ENCODE data around the gene NT5DC4. TPM values are rescaled to one million over a fixed set of nuclear protein-coding genes. Genes with fewer than 3 reads are reported as not detected.

Gene NT5DC4
- total RNA-seq, 2 experiments from 2014 or later = not detected

DNA sequence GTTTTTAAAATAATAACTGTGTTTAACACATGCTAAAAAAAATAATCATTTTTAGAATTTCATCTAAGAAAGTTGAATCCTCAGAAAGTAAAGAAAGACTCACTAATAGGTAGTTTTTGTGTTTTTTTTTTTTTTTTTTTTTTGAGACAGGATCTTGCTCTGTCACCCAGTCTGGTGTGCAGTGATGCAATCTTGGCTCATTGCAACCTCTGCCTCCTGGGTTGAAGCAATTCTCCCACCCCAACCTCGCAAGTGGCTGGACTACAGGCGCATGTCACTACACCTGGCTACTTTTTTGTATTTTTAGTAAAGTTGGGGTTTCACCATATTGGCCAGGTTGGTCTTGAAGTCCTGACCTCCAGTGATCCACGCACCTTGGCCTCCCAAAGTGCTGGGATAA is 36.4 kb downstream of the NT5DC4 start:
- no peaks in the 10 kb centered on the region for H3K9me3 Mint-ChIP-seq (ENCODE audit: insufficient read depth)
- ATAC-seq (no peak), DNase-seq (no peak)
- H3K27me3 Mint-ChIP-seq (ENCODE audit: low read depth) = no peaks in the 10 kb centered on the region
- peaks cover 81% of the 10 kb centered on the region for H3K36me3 Mint-ChIP-seq (ENCODE audit: low read depth)
- CTCF ChIA-PET = interaction anchor here (1.0 kb wide), 1 partner anchor 128 kb away, joined by 3 read pairs; no protein-coding TSS in a partner anchor
- POLR2A ChIA-PET = no interaction called here
- peaks cover 34% of the 10 kb centered on the region for H3K4me1 Mint-ChIP-seq (ENCODE audit: low read depth)
- H3K4me3 Mint-ChIP-seq = no peak overlapping the region
- H3K27ac Mint-ChIP-seq = no peak overlapping the region

DNA sequence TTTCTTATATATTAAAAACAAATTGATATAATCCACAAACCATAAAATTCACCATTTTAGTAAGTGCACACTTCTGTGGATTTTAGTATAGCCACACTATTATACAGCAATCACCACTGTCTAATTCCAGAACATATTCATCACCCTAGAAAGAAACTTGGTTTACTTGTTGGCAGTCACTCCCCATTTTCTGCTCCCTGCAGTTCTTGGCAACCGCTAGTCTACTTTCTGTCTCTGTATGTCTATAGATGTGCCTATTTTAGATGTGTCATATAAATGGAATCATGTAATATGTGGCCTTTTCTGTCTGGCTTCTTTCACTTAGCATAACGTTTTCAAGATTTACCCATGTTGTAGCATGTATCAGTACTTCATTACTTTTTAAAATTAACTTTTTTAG is 37.9 kb downstream of the NT5DC4 start:
- Mint-ChIP-seq H3K4me1 (ENCODE audit: low read depth) (peaks cover 43% of the 10 kb centered on the region), H3K36me3 (ENCODE audit: low read depth) (peaks cover 82% of the 10 kb centered on the region), H3K27me3 (ENCODE audit: low read depth) (no peaks in the 10 kb centered on the region), H3K4me3 (no peak overlapping the region), H3K9me3 (ENCODE audit: insufficient read depth) (no peaks in the 10 kb centered on the region), H3K27ac (no peak overlapping the region)
- ChIA-PET CTCF (no interaction called here), POLR2A (no interaction called here)
- DNase-seq = no peak
- ATAC-seq = no peak

DNA sequence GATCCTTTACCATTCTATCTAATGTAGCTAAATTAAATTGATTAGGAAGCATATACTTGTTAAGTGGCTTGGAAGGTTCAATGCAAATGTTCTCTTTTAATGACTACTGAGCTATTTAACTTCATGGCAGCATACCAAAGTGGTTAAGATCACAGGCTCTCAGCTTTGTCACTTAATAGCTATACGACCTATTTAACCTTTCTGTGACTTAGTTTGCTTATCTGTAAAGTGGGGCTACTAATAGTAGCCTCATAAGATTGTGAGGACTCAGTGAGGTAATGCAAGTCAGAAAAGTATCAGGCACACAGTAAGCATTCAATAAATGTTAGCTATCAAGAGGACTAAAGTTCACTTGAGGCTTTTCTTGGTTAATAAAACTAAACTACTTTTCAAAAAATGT is 39.3 kb downstream of the NT5DC4 start:
- ATAC-seq (no peak), DNase-seq (no peak)
- Mint-ChIP-seq H3K4me3 (no peak overlapping the region), H3K4me1 (ENCODE audit: low read depth) (peaks cover 36% of the 10 kb centered on the region), H3K27ac (no peak overlapping the region), H3K9me3 (ENCODE audit: insufficient read depth) (no peaks in the 10 kb centered on the region), H3K27me3 (ENCODE audit: low read depth) (no peaks in the 10 kb centered on the region), H3K36me3 (ENCODE audit: low read depth) (peaks cover 72% of the 10 kb centered on the region)
- ChIA-PET CTCF (interaction anchor here (0.9 to 1.8 kb wide), 3 partner anchors 10 to 431 kb away, joined by 3 to 13 read pairs (median 7); no protein-coding TSS in a partner anchor), POLR2A (no interaction called here)

DNA sequence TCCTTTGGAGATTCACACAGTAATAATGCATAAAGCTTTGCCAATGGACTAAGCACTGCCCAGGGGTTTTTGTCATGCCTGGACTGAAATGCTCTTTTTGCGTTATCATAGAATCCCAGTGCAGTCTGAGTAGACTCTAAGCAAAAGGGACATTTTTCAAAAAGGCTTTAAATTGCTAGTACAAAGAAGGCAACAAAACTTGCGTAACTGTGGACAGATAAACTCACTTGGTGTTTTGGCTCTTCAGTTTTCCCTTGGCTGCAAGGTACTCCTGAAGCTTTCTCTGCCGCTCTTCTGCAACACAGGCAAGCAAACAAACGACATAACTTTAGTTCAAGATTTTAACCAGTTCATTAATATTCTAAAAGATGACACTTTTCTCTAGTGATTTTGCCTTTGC is 41.5 kb downstream of the NT5DC4 start:
- H3K27ac Mint-ChIP-seq = no peak overlapping the region
- H3K27me3 Mint-ChIP-seq (ENCODE audit: low read depth) = no peaks in the 10 kb centered on the region
- H3K9me3 Mint-ChIP-seq (ENCODE audit: insufficient read depth) = no peaks in the 10 kb centered on the region
- peaks cover 54% of the 10 kb centered on the region for H3K36me3 Mint-ChIP-seq (ENCODE audit: low read depth)
- peaks cover 41% of the 10 kb centered on the region for H3K4me1 Mint-ChIP-seq (ENCODE audit: low read depth)
- H3K4me3 Mint-ChIP-seq = peak overlapping the region; percentile 99
- DNase-seq (no peak), ATAC-seq (no peak)
- POLR2A ChIA-PET = no interaction called here
- CTCF ChIA-PET = interaction anchor here (2.3 to 3.3 kb wide), 3 partner anchors 13 to 179 kb away, joined by 7 to 27 read pairs (median 11); no protein-coding TSS in a partner anchor

DNA sequence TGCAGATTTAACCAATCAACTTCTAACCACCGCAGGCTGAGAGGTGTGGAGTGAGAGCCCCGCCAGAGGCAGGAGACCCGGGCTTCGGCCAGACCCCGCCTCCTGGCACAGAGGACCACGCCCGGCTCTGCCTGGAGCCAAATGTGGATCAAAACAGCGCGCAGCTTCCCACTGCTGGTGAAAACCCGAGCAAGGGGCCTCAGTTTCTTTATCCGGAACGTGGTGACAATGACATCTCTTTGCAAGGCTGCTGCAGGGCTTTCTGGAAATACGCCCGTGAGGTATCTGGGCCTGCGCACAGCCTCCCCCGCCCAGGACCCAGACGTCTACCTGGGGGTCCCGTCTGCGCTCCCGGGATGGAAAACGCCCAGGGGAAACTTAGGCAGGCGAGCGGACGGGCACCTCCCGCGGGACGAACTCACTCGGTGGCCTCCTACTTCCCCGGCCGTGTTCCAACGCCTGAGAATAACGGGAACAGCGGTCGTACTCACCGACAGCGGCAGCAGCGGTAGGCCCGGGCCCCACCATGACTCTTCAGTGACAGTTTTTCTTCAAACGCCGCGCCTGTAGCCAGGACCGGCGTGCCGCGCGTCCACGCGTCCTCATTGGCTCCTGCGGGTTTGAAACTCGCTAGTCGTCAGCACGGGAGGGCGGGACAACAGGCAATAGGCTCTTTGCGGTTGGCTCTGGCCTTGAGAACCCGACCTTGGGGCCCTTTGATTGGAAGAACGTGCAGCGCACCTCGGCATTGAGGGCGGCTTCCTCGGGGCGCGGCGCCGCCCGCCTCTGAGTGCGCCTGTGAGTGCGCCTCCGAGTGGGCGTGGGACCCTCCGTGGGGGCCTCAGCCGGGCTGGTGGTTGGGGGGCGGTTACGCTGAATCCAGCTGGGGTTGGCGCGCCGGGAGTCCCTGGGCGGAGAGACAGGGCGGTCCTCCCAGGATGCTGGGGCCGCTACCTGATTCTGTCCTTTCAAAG is 43.5 kb downstream of the NT5DC4 start, which contains the start of gene CKAP2L:
Gene CKAP2L (minus strand): TSS at position 539 of the 974 bp plus-strand sequence. CDS start 11 bp downstream, at position 528.
- POLR2A ChIA-PET = interaction anchor here (1.0 to 1.2 kb wide), 4 partner anchors 9 to 178 kb away, joined by 3 to 6 read pairs (median 4); no protein-coding TSS in a partner anchor
- Mint-ChIP-seq H3K9me3 (ENCODE audit: insufficient read depth) (peaks cover 11% of the 10 kb centered on the region), H3K4me1 (ENCODE audit: low read depth) (peaks cover 52% of the 10 kb centered on the region), H3K27me3 (ENCODE audit: low read depth) (no peaks in the 10 kb centered on the region), H3K36me3 (ENCODE audit: low read depth) (peaks cover 45% of the 10 kb centered on the region), H3K27ac (peak within 1 kb of the TSS; percentile 98), H3K4me3 (peak within 1 kb of the TSS; percentile 99)
- CTCF ChIA-PET = interaction anchor here (0.9 to 3.3 kb wide), 5 partner anchors 15 to 177 kb away, joined by 4 to 27 read pairs (median 7); no protein-coding TSS in a partner anchor
- DNase-seq = peak; percentile 99
- peak; percentile 98 for ATAC-seq

DNA sequence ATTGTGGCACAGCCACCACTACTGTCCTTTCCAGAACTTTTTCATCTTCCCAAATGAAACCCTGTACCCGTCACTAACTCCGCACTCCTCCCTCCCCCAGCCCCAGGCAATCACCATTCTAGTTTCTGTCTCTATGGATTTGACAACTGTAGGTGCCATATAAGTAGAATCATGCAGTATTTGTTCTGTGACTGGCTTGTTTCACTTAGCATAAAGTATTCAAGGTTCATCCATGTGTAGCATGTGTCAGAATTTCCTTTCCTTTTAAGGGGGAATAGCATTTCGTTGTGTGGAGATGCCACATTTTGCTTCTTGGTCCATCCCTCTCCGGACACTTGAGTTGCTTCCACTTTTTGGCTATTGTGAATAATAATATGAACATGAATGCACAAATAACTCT is 44.4 kb downstream of the NT5DC4 start:
- Mint-ChIP-seq H3K36me3 (ENCODE audit: low read depth) (peaks cover 40% of the 10 kb centered on the region), H3K4me3 (peak overlapping the region; percentile 99), H3K4me1 (ENCODE audit: low read depth) (peaks cover 52% of the 10 kb centered on the region), H3K27me3 (ENCODE audit: low read depth) (no peaks in the 10 kb centered on the region), H3K9me3 (ENCODE audit: insufficient read depth) (peaks cover 11% of the 10 kb centered on the region), H3K27ac (peak overlapping the region; percentile 98)
- ChIA-PET POLR2A (no interaction called here), CTCF (interaction anchor here (0.9 to 2.8 kb wide), 3 partner anchors 16 to 176 kb away, joined by 4 to 11 read pairs (median 7); no protein-coding TSS in a partner anchor)
- ATAC-seq (no peak), DNase-seq (no peak)

DNA sequence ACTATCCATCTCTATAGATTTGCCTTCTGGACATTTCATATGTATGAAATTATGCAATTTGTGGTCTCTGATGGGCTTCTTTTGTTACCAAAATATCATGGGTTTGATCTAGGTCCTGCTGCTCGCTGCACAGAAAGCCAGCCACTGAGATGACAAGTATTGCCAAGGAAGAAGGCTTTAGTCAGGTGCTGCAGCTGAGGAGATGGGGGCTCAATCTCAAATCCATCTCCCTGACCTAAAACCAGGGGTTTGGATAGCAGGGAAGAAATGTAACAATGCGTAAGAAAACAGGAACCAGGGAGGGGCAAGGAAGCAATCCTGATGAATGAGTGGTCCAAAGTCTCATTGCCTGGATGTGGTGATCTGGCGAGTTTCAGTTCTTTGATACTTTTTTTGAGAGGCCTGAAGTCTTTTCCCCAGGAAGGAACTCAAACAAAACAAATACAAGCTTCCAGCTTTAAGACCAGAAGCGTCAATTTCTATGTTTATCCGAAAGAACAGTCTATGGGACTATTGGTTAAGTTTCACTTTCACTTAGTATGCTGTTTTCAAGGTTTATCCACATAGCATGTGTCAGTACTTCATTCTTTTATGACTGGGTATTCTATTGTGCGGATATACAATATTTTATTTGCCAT is 47.0 kb downstream of the NT5DC4 start:
- DNase-seq = no peak
- Mint-ChIP-seq H3K9me3 (ENCODE audit: insufficient read depth) (peaks cover 11% of the 10 kb centered on the region), H3K4me3 (peak overlapping the region; percentile 35), H3K36me3 (ENCODE audit: low read depth) (peaks cover 22% of the 10 kb centered on the region), H3K27me3 (ENCODE audit: low read depth) (no peaks in the 10 kb centered on the region), H3K4me1 (ENCODE audit: low read depth) (peaks cover 38% of the 10 kb centered on the region), H3K27ac (peak overlapping the region; percentile 72)
- ChIA-PET POLR2A (no interaction called here), CTCF (interaction anchor here (2.0 to 3.5 kb wide), 2 partner anchors 118 to 174 kb away, joined by 4 to 14 read pairs; no protein-coding TSS in a partner anchor)
- no peak for ATAC-seq

DNA sequence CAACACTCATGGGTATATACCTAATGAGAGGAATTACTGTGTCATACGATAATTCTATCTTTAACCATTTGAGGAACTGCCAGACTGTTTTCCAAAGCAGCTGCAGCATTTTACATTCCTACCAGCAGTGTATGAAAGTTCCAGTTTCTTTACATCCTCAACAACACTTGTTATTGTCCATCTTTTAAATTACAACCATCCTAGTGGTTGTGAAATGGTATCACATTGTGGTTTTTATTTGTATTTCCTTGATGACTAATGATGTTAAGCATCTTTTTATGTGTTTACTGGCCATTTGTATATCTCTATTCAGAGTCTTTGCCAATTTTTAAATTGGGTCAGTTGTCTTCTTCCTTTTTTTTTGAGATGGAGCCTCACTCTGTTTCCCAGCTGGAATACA is 47.6 kb downstream of the NT5DC4 start:
- Mint-ChIP-seq H3K4me1 (ENCODE audit: low read depth) (peaks cover 32% of the 10 kb centered on the region), H3K36me3 (ENCODE audit: low read depth) (peaks cover 15% of the 10 kb centered on the region), H3K9me3 (ENCODE audit: insufficient read depth) (peaks cover 11% of the 10 kb centered on the region), H3K27me3 (ENCODE audit: low read depth) (no peaks in the 10 kb centered on the region), H3K4me3 (no peak overlapping the region), H3K27ac (no peak overlapping the region)
- ChIA-PET POLR2A (no interaction called here), CTCF (interaction anchor here (2.0 to 3.5 kb wide), 2 partner anchors 117 to 174 kb away, joined by 4 to 14 read pairs; no protein-coding TSS in a partner anchor)
- DNase-seq = no peak
- no peak for ATAC-seq

DNA sequence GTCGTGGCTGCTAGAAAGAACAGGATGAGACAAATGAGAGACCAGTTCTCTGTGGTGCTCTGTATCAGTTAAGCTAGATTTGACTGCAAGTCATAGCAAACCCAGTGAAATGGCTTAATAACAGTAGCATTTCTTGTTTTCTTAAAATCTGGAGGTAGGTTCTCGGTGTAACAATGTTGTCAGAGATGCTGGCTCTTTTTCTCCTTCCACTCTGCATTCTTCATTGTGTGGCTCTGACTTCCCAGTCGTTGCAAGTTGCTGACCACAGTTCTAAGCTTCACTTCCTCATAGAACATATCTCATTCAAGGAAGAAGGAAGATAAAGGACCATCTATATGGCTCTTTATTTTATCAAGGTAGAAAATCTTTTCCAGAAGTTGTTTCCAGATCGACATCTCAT is 51.5 kb downstream of the NT5DC4 start:
- H3K4me3 Mint-ChIP-seq = no peak overlapping the region
- ChIA-PET CTCF (interaction anchor here (1.0 to 1.5 kb wide), 2 partner anchors 113 to 169 kb away, joined by 3 to 4 read pairs; no protein-coding TSS in a partner anchor), POLR2A (no interaction called here)
- peaks cover 9% of the 10 kb centered on the region for H3K27me3 Mint-ChIP-seq (ENCODE audit: low read depth)
- H3K27ac Mint-ChIP-seq = no peak overlapping the region
- H3K9me3 Mint-ChIP-seq (ENCODE audit: insufficient read depth) = peaks cover 15% of the 10 kb centered on the region
- ATAC-seq (no peak), DNase-seq (no peak)
- peaks cover 29% of the 10 kb centered on the region for H3K4me1 Mint-ChIP-seq (ENCODE audit: low read depth)
- peaks cover 12% of the 10 kb centered on the region for H3K36me3 Mint-ChIP-seq (ENCODE audit: low read depth)

DNA sequence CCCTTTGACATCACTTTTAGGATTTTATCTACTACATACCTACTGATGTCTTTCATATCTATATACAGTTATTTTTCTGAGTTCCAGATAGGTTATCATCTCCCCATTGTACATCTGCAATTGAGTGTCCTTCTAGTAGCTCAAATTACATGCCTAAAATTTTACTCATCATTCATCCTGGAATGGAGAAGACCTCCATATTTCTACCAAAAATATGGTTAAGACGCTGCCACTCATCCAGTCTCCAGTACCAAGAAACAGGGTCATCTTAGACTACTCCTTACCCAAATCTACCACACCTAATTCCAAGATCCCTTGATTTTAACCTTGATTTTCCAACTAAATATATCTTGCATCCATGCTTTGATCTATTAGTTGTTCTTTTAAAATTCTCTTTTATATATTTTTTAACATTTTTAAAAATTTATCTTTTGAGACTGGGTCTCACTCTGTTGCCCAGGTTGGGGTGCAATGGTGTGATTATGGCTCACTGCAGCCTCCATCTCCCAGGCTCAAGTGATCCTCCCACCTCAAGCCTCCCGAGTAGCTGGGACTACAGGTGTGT is 52.2 kb downstream of the NT5DC4 start:
- Mint-ChIP-seq H3K4me3 (no peak overlapping the region), H3K9me3 (ENCODE audit: insufficient read depth) (peaks cover 9% of the 10 kb centered on the region), H3K36me3 (ENCODE audit: low read depth) (peaks cover 5% of the 10 kb centered on the region), H3K4me1 (ENCODE audit: low read depth) (peaks cover 29% of the 10 kb centered on the region), H3K27me3 (ENCODE audit: low read depth) (peaks cover 16% of the 10 kb centered on the region), H3K27ac (no peak overlapping the region)
- CTCF ChIA-PET = interaction anchor here (1.0 to 1.5 kb wide), 4 partner anchors 9 to 169 kb away, joined by 3 to 6 read pairs (median 4); no protein-coding TSS in a partner anchor
- ATAC-seq = no peak
- POLR2A ChIA-PET = interaction anchor here (1.0 kb wide), 1 partner anchor 18 kb away, joined by 3 read pairs; no protein-coding TSS in a partner anchor
- no peak for DNase-seq

DNA sequence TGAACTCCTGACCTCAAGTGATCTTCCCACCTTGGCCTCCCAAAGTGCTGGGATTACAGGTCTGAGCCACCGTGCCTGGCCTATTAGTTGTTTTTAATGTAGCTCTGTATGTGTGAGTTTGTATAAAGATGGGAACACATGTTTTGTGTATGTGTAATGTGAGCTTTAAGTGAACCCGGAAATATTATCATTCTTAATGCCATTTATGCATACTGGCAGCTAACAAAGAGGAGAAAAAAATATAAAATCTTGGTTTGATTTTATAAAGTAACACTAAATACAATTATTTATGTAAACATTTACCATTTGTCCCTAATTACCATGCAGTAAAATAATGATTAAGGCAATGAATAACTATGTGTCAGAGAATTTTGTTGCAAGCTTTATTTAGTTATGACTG is 52.7 kb downstream of the NT5DC4 start:
- ChIA-PET CTCF (interaction anchor here (1.0 to 1.2 kb wide), 3 partner anchors 8 to 112 kb away, joined by 3 to 6 read pairs (median 4); no protein-coding TSS in a partner anchor), POLR2A (interaction anchor here (1.0 kb wide), 1 partner anchor 19 kb away, joined by 3 read pairs; no protein-coding TSS in a partner anchor)
- peaks cover 4% of the 10 kb centered on the region for H3K36me3 Mint-ChIP-seq (ENCODE audit: low read depth)
- ATAC-seq (no peak), DNase-seq (no peak)
- H3K27ac Mint-ChIP-seq = no peak overlapping the region
- H3K9me3 Mint-ChIP-seq (ENCODE audit: insufficient read depth) = peaks cover 6% of the 10 kb centered on the region
- peaks cover 18% of the 10 kb centered on the region for H3K27me3 Mint-ChIP-seq (ENCODE audit: low read depth)
- H3K4me1 Mint-ChIP-seq (ENCODE audit: low read depth) = peaks cover 25% of the 10 kb centered on the region
- H3K4me3 Mint-ChIP-seq = no peak overlapping the region

Measured in activated CD8-positive, alpha-beta T cell treated with anti-CD3 and anti-CD28 coated beads, Interleukin-2, amount 10 ng/mL, durations not matched to agents 7 days and 5 days (primary cell).